ENCODE measurements around the gene PAPOLA.
A peak's percentile ranks its signal among the peaks of the same experiment; 100 is the strongest.
"Not testable (repeated sequence)": the region's sequence is repeated elsewhere in the genome, so short reads cannot be mapped to it uniquely, and the experiment has no call there.

The PAPOLA gene

DNA sequence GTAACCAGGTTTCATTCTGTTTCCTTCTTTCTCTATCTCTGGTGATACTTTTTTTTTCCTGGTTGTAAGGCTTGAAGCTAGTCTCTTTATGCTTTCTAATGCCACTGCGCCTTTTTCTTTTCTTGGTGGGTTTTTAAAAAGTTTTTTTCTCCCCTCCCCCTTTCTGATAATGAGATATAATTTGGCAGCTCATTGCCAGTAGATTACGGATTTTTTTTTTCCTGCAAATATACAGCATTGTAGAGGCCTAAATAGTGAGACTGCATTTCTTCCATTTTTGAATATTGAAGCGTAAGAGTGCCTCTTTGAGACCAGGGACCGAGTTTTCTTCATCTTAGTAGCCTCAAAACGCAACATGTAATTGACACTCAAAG is 1.1 kb downstream of the PAPOLA start:
- no peak for DNase-seq

DNA sequence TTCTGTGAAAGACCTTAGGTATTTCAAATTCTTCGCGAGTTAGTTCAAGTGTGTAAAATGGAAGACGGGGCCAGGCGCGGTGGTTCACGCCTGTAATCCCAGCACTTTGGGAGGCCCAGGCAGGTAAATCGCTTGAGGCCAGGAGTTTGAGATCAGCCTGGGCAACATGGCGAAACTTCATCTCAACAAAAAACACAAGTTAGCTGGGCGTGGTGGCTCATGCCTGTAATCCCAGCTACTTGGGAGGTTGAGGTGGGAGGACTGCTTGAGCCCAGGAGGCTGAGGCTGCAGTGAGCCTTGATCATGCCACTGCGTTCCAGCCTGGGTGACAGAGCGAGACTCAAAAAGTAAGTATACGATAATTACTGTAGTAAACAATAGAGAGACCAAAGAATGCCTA is 2.2 kb downstream of the PAPOLA start:
- DNase-seq = not testable (repeated sequence)

DNA sequence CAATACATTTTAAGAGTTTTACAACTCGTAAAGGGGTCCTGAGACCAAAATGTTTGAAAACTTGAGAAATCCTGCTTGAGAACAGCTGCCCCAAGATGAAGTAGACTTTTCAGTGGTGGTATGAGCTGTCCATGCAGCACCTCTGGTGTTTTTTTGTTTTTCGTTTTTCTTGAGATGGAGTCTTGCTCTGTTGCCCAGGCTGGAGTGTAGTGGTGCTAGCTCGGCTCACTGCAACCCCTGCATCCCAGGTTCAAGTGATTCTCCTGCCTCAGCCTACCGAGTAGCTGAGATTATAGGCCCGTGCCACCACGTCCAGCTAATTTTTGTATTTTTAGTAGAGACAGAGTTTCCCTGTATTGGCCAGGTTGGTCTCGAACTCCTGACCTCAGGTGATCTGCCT is 5.5 kb downstream of the PAPOLA start:
- DNase-seq = no peak

DNA sequence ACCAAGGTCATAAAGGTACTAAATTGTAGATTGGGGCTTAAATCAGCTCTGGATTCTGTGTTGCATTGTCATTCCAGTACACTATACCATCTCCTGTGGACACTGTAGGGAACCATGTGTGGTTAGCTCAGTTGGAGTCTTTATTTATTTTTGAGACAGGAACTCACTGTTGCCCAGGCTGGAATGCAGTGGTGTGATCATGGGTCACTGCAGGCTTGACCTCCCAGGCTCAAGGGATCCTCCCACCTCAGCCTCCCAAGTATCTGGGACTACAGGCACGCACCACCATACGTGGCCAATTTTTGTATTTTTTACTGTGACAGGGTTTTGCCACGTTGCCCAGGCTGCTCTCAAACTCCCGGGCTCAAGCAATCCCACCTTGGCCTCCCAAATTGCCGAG is 6.7 kb downstream of the PAPOLA start:
- no peak for DNase-seq

DNA sequence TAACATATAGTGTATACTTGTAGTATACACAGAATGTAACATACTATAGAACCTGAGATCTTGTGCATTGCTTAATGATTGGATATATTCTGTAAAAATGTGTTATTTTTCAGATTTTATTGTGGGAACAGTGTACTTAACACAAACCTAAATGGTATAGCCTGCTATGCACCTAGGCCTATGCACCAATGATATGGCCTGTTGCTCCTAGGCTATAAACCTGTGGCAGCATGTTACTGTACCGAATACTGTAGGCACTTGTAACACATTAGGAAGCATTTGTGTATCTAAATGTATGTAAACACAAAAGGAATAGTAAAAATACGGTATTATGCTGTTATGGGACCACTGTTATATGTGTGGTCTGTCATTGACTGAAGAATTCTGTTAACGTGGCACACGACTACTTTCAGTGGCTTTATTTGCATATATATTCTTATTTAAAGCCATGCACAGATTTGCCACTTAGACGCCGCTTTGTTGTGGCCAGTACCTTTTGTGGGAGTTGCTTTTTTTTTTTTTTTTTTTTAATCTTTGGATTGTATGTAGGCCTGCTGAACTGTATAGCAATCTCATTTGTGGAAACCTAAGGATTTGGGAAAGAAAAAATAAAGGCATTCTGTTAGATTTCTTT is 7.4 kb downstream of the PAPOLA start:
- DNase-seq = no peak

DNA sequence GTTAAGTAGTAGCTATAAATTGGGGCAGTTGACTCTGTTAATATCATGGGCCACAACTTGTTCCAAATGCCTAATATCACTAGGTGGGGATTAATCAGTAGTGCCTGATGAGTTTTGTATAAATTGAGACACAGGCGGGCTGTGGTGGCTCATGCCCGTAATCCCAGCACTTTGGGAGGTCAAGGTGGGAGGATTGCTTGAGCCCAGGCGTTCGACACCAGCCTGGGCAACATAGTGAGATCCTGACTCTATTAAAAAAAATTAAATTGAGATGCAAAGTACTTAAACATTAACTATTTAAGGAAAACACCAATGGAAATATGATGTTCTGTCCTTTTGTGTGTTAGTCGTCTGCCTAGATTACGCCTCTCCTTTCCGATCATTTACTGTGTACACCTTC is 9.0 kb downstream of the PAPOLA start:
- DNase-seq = no peak

DNA sequence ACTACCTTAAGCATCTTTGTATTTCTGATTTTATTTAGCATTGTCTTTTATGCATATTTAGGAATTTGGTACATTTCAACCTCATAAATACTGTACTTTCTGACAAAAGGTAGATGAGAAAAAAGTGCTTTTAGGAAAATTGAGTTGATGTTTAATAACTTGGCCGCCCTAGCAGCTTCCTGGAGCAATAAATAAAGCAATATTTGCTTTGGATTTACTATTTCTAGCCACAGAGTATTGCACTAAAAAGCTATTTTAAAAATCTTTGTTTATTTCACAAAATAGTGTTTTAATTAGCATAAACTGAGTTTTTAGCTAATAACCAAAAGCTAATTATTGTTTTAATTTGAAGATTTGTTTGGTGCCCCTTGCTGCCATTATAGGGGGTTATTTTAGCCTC is 9.5 kb downstream of the PAPOLA start:
- DNase-seq = no peak

DNA sequence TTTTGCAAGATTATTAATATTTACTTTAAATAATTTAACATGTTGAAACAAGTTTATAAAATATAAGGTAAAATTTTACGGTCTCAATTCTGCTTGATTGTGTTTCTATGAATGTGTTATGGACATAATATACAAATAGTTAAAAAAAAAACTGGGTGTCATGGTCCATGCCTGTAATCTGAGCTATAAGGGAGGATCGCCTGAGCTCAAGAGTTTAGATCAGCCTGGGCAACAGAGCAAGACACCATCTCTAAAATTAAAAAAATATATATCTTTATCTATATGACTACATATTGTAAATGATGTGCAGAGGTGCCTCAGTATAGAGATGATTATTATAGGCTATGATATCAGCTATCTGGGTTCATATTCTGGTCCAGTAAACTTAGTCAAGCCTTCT is 9.9 kb downstream of the PAPOLA start:
- no peak for DNase-seq

DNA sequence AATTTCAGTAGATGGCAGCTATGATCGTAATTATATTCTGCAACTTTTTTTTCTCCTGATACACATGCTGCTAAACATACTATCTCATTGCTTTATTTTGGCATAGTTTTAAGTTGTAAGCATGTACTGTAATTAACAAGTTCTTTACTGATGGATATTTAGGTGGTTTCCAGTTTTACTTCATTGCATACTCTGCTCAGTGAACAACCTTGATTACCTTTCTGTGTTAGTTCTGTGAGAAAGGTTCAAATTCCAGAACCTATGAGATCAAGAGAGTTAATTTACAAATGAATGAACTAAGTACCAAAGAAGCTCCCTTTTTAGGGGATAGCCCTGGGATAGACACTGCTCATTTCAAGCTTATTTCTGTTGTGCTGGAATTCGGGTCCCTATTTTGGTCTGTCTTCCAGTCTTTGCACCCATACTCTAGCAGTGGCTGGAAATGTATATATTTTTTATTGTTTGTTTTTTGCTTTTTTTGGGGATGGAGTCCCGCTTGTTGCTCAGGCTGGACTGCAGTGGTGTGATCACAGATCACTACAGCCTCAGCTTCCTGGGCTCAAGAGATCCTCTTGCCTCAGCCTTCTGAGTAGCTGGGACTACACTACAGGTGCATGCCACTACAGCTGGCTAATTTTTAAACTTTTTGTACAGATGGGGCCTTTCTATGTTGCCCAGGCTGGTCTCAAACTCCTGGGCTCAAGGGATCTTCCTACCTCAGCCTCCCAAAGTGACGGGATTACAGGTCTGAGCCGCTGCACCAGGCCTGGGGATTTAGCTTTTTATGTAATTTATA is 10.6 kb downstream of the PAPOLA start:
- DNase-seq = no peak

DNA sequence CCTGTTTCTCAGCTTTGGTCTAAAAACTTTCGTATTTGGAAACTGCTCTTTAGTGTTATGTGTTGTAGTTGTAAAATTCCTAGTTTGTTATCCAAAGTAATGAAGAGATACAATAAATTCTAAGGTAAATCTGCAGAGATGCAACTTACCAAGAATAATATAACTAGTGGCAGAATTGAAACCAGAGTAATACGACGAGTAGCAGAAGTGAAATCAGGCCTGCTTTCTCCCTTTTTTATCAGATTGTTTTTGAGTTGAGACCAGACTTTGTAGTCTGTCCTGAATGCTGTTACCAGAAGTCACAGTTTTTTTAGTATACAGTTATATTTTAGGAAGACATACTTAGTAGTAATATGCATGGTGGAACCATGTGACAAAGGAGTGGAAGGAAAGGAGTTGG is 12.5 kb downstream of the PAPOLA start:
- no peak for DNase-seq

DNA sequence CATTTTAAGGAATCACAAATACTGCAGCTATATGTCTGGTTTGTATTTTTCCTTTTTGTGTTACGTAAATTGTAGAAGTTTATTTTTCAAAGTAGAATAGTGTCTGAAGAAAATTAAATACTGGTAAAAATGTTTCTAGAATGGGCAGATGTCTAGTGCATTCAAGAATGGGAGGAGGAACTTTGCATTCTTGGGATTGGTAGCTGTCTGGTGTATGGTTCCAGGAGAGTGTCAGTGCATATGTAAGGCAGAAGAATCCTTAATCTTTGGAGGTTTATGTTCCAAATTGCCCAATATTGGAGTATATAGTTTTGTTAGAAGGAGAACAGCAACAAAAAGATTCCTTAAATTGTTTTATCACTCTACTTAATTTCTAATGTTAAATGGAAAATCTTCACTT is 13.5 kb downstream of the PAPOLA start:
- DNase-seq = no peak

DNA sequence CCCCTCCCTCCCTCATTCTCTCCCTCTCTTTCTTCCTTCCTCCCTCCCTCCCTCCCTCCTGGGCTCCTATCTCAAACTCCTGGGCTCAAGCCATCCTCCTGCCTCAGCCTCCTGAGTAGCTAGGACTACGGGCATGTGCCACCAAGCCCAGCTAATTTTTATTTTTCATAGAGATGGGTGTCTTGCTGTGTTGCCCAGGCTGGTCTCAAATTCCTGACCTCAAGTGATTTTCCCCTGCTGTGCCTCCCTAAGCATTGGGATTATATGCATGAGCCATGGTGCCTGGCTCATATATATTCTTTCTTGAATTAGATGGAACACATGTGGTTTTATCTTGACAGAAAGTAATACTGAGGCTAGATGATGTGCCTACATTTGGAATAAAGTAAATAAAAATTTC is 14.2 kb downstream of the PAPOLA start:
- no peak for DNase-seq

DNA sequence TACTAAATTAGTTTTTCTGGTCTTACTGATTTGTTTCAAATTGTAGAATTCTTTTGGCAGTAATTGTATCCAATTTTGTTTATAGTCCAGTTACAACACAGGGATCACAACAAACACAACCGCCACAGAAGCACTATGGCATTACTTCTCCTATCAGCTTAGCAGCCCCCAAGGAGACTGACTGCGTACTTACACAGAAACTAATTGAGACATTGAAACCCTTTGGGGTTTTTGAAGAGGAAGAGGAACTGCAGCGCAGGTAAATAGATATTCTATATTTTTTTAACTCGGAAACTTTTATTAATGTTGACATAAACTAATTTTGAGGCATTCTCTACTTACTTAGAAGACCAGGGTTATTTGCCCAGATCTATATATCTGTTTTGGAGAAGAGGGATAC is 17.8 kb downstream of the PAPOLA start:
- no peak for DNase-seq

DNA sequence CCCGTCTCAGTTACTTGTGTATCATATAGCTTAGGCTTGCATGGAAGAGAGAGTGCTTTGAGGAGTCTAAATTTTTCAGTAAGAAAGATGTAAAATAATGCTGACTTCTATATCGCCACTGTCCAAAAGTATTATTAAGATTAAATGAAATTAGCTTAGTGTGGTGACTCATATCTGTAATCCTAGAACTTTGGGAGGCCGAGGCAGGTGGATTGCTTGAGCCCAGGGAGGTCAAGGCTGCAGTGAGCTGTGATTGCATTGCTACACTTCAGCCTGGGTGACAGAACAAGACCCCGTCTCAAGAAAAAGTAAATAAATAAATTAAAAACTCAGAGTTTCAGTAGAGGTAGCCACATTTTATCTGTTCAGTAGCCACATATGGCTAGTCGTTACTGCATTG is 23.3 kb downstream of the PAPOLA start:
- DNase-seq = no peak

DNA sequence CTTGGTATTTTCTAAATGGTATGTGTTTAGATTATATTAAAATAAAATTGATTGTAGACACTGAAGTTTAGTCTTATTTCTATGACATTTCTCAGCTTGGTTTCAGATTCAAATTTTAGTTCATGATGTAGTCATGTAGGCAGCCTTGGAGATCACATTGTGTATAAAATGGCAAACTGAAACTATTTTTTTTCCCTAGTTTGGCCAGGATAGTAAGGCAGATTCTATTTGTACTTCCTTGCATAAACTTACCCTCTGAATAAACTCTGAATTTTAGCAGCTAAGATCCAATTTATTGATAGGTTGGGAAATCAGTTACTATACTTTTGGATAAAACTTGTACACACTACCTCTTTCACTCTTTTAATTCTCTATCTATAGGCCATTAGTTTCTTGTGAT is 30.4 kb downstream of the PAPOLA start:
- DNase-seq = no peak

DNA sequence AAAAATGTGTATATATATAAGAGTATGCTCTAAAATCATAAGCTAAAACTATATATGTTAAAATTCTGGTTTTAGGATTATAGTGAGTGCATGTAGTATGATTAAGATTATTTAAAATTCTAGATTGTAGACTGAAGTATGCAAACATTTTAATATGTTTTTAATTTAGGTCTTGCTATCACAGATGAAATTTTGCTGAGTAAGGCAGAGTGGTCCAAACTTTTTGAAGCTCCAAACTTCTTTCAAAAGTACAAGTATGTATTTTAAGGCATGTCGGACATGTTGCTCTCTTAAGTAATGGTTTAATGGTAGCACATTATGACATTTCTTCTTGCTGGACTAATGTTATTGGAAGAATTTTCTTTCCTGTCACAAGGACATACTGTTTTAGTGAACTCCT is 34.6 kb downstream of the PAPOLA start:
- no peak for DNase-seq

DNA sequence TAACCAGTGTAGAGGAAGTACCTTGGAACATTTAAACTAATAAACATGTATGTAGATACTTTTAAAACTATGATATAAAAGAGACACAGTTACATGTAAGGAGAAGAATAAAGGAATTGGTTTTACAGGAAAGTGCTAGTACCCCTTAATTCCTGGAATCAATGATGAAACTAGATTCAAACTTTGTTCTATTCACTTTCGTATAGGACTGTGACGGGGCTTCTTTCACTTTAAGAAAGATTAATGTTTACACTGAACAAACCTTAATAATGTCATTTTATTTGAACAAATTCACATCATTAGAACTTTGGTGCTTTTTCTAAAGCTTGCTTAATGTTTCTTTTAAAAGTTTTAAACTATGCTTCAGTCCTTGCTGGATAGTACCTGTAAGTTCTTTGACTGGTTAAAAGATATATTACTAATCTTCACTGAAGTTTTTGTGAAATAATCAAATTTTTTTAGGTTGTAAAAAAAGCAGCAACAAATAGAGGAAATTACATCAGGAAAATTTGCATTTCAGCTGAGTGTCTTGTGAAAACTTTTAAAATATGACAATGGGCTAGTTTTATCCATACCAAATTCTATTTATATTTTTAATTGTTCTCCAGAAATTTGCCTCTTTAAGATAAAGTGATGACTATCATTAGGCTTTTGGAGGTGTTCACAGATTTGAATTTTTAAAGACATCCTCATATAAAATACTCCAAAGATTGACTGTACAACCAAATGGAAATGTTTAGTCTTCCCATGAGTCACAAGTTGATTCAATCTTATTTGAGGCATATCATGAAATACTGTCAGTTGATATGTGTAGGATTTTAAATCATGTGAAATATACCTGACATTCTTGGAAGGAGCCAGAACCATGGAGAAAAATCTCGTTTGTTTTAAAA is 36.2 kb downstream of the PAPOLA start:
- peak in 1 of 5 experiments; percentile 2 for DNase-seq

DNA sequence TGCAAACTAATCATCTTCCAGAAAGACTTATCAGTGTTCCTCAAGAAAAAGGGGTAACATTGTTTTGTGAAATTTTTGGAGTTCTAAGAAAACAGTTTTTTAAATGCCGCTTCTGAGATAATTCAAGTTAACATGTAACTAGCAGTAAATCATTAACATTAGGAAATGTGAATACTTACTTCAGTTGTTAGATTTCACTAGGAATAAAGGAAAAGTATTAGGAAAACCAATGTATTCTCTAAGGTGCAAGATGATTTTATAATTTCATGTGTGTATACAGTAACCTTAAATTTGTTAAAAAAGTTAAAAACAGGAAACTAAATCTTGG is 36.8 kb downstream of the PAPOLA start:
- no peak for DNase-seq

DNA sequence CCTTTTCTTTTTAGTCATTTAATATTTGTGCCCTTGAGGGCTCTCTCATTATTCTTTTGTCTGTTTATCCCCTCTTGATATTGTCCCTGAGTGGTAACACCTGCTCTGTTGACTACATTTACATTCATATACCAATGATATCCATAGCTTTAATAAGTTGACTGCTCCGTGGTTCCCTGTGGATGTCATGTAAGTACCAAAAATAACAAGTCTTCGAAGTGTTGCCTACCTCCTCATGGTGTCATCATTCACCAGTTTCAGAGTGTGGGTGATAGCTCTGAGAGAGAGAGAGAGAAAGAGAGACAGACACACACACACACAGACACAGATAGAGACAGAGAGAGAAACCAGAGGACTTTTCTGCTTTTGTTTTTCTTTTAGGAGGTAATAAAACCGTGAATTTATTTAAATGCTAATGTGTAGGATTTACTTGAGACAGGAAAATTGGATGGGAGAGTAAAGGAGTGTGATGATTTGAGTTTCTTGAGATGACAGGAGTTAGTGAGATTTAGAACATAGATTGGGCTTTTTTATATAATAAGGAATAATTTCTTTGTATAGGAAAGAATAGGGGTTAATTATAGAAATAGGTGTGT is 52.2 kb downstream of the PAPOLA start:
- DNase-seq = no peak

DNA sequence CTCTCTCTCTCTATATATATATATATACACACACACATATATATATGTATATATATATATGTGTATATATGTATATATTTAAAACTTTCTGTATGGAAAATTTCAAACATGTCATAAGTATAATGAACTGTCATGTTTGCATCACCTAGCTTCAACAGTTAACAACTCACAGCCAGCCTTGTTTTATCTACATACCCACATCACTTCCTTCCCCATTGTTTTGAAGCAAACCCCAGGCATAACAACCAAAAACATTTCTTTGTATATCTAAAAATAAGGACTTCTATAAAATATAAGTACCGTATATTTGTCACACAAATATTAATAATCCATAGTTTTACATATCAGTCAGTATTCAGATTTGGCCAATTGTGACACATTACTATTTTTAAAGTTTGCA is 57.4 kb downstream of the PAPOLA start:
- DNase-seq = peak in 1 of 5 experiments; percentile 17

DNA sequence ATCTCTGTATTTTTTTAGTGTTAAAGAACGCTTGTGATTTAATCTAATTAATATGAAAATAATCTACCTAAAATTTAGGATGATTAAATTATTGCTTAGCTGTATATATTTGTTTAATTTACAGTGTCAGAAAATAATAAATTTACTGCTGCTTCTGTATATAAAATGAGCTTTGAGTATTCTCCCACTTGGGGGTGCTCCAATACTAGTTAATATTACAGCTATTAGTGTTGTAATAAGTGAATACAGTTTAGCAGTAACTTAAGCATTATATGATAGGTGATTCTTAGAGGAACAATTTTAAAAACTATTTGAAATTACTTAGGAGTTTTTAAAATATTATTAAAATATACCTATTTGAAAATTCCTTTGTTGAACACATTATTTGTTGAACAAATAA is 62.2 kb downstream of the PAPOLA start:
- no peak for DNase-seq

DNA sequence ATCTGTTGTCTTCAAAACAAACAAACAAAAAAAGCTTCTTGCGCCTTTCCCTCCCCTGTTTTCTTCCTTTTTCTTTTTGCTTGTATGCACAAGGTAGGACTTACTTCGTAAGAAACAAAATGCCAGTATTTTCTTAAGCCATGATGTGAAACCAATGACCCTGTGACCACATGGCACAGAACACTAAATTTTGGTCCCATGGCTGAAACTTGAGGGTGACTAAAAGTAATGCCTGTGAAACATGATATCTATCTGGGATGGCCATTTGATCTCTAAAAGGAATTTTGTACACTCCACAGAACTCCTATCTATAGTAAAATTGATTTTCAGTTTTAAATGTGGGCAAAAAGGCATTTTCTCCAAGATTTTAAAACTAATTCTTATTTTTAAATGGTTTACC is 63.6 kb downstream of the PAPOLA start:
- DNase-seq = no peak

DNA sequence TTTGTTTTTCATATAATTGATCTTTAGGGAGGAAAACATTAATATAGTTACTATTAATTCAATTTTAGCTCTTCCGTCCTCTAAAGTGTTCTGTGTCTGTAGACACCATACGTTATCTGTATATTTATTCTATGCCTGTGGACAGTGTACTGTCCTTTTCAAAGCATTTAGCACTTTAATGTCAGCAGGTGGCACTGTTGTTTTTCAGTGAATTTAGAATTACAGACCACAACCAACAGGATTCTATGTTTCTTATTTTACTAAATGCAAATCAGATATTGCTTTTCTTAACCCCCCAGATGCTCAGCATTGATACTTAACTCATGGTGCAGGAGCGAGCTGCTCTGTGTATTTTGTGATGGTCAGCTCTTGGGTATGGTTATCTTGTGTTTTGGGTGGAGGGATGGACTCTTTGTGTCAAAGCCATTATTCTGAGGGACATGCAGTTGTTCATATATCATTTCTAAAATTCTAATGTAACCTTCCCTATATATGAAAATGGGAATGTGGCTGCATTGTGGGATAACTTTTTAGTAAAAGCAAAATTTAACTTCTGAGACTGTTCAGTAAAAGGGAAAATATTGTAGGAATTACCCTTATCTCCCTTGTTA is 65.2 kb downstream of the PAPOLA start:
- peak in 1 of 5 experiments; percentile 45 for DNase-seq

Data from T-helper 2 cell (primary cell).